H9 (cell line): ENCODE data around the gene TSPAN17. TPM values are rescaled to one million over a fixed set of nuclear protein-coding genes. Genes with fewer than 3 reads are reported as not detected.

Experiments
- DNase-seq: peaks from one replicate; pipeline ENCODE4 v3.0.0-alpha.2; 2017
- H2AFZ ChIP-seq: one replicate; pipeline ENCODE4 v1.6.1; 2013; ENCODE audit warnings: mild to moderate bottlenecking, low read length, control low read depth, moderate library complexity
- H2AK5ac ChIP-seq: 2 replicates; pipeline ENCODE4 v1.6.1; 2013; ENCODE audit warnings: low read length, control low read depth, mixed read lengths; ENCODE audit not compliant: insufficient read length
- H2BK120ac ChIP-seq: one replicate; pipeline ENCODE4 v1.6.1; 2013; ENCODE audit warnings: low read depth, mild to moderate bottlenecking, low read length, control low read depth, inconsistent platforms; ENCODE audit not compliant: poor library complexity, severe bottlenecking
- H2BK12ac ChIP-seq: 2 replicates; pipeline ENCODE4 v1.6.1; 2013; ENCODE audit warnings: low read length, control low read depth, mixed read lengths, low read depth; ENCODE audit not compliant: insufficient read length
- H2BK15ac ChIP-seq: 2 replicates; pipeline ENCODE4 v1.6.1; 2013; ENCODE audit warnings: low read depth, low read length, control low read depth
- H2BK20ac ChIP-seq: one replicate; pipeline ENCODE4 v1.6.1; 2013; ENCODE audit warnings: low read depth, mild to moderate bottlenecking, low read length, control low read depth, inconsistent platforms; ENCODE audit not compliant: poor library complexity, severe bottlenecking
- H2BK5ac ChIP-seq: 2 replicates; pipeline ENCODE4 v1.6.1; 2013; ENCODE audit warnings: low read length, control low read depth, mixed read lengths; ENCODE audit not compliant: insufficient read length
- H3K14ac ChIP-seq: 2 replicates; pipeline ENCODE4 v1.6.1; 2013; ENCODE audit warnings: low read length, control low read depth; ENCODE audit not compliant: insufficient read depth
- H3K18ac ChIP-seq: 2 replicates; pipeline ENCODE4 v1.6.1; 2013; ENCODE audit warnings: low read depth, mild to moderate bottlenecking, mixed read lengths, low read length, control low read depth; ENCODE audit not compliant: insufficient read length
- H3K23ac ChIP-seq: 2 replicates; pipeline ENCODE4 v1.6.1; 2013; ENCODE audit warnings: low read length, control low read depth, mixed read lengths, low read depth; ENCODE audit not compliant: insufficient read length
- H3K23me2 ChIP-seq: 2 replicates; pipeline ENCODE4 v1.6.1; 2013; ENCODE audit warnings: low read depth, mild to moderate bottlenecking, mixed read lengths, low read length, control low read depth; ENCODE audit not compliant: insufficient read length, poor library complexity, severe bottlenecking
- H3K27ac ChIP-seq: 2 replicates; pipeline ENCODE4 v1.5.1; 2013; ENCODE audit warnings: low read length, control low read depth, mixed read lengths, low read depth; ENCODE audit not compliant: insufficient read length
- H3K27me3 ChIP-seq: 2 replicates; pipeline ENCODE4 v1.6.1; 2013; ENCODE audit warnings: low read length, control low read depth, inconsistent platforms; ENCODE audit not compliant: insufficient read depth
- H3K4ac ChIP-seq: 2 replicates; pipeline ENCODE4 v1.6.1; 2013; ENCODE audit warnings: low read depth, mild to moderate bottlenecking, control low read depth, inconsistent platforms, low read length, moderate library complexity
- H3K4me1 ChIP-seq: 2 replicates; pipeline ENCODE4 v1.6.1; 2013; ENCODE audit warnings: low read length, control low read depth, inconsistent platforms; ENCODE audit not compliant: insufficient read depth
- H3K4me2 ChIP-seq: 2 replicates; pipeline ENCODE4 v1.6.1; 2013; ENCODE audit warnings: low read length, control low read depth, mixed read lengths; ENCODE audit not compliant: insufficient read length, insufficient read depth
- H3K56ac ChIP-seq: 2 replicates; pipeline ENCODE4 v1.6.1; 2013; ENCODE audit warnings: low read depth, mild to moderate bottlenecking, mixed read lengths, low read length, control low read depth; ENCODE audit not compliant: insufficient read length
- H3K79me1 ChIP-seq: 2 replicates; pipeline ENCODE4 v1.6.1; 2013; ENCODE audit warnings: low read depth, mild to moderate bottlenecking, moderate library complexity, low read length, control low read depth, inconsistent platforms; ENCODE audit not compliant: insufficient read depth, poor library complexity, severe bottlenecking
- H3K79me2 ChIP-seq: 2 replicates; pipeline ENCODE4 v1.6.1; 2013; ENCODE audit warnings: low read length, control low read depth, inconsistent platforms; ENCODE audit not compliant: insufficient read depth
- H3K9ac ChIP-seq: 2 replicates; pipeline ENCODE4 v1.6.1; 2013; ENCODE audit warnings: low read length, control low read depth, mixed read lengths; ENCODE audit not compliant: insufficient read length; ENCODE audit errors: extremely low read depth
- H3K9me3 ChIP-seq: one replicate; pipeline ENCODE4 v1.6.1; 2013; ENCODE audit warnings: low read depth, low read length, inconsistent platforms; ENCODE audit not compliant: control insufficient read depth
- H3T11ph ChIP-seq: one replicate; pipeline ENCODE4 v1.6.1; 2013; ENCODE audit warnings: mild to moderate bottlenecking, low read length, control low read depth, inconsistent platforms
- H4K20me1 ChIP-seq: one replicate; pipeline ENCODE4 v1.6.1; 2013; ENCODE audit not compliant: control insufficient read depth, insufficient read length, insufficient read depth
- H4K5ac ChIP-seq: 2 replicates; pipeline ENCODE4 v1.6.1; 2013; ENCODE audit warnings: low read depth, mild to moderate bottlenecking, mixed read lengths, low read length, control low read depth; ENCODE audit not compliant: insufficient read length
- H4K8ac ChIP-seq: replicated peaks from 2 replicates; pipeline ENCODE4 v1.6.1; 2013; ENCODE audit warnings: low read length, control low read depth, mixed read lengths, low read depth; ENCODE audit not compliant: insufficient read length
- H4K91ac ChIP-seq: 2 replicates; pipeline ENCODE4 v1.6.1; 2013; ENCODE audit warnings: low read depth, mild to moderate bottlenecking, moderate library complexity, mixed read lengths, low read length, control low read depth; ENCODE audit not compliant: insufficient read length
- H3K27ac Mint-ChIP-seq, 3 experiments: 2 replicates in 2 of 3; 3 replicates in 1 of 3; pipeline ENCODE4 v1.8.0; 2020 to 2021; ENCODE audit warnings: mixed read lengths in 3 of 3, mild to moderate bottlenecking in 1 of 3, moderate library complexity in 1 of 3
- H3K27me3 Mint-ChIP-seq: 2 replicates; pipeline ENCODE4 v1.8.0; 2021; ENCODE audit warnings: low read depth, mild to moderate bottlenecking, moderate library complexity, mixed read lengths
- H3K36me3 Mint-ChIP-seq, 3 experiments: 2 replicates in 2 of 3; 3 replicates in 1 of 3; pipeline ENCODE4 v1.8.0; 2020 to 2021; ENCODE audit warnings: low read depth in 3 of 3, mixed read lengths in 3 of 3; ENCODE audit not compliant: insufficient read depth in 1 of 3
- H3K4me1 Mint-ChIP-seq, 2 experiments: 2 replicates each; pipeline ENCODE4 v1.8.0; 2020; ENCODE audit warnings: mixed read lengths in 2 of 2
- H3K4me3 Mint-ChIP-seq, 2 experiments: 2 replicates in 1 of 2; 3 replicates in 1 of 2; pipeline ENCODE4 v1.8.0; 2020 to 2021; ENCODE audit warnings: mild to moderate bottlenecking in 2 of 2, mixed read lengths in 2 of 2, moderate library complexity in 1 of 2
- H3K9me3 Mint-ChIP-seq, 2 experiments: 2 replicates in 1 of 2; 3 replicates in 1 of 2; pipeline ENCODE4 v1.8.0; 2020; ENCODE audit warnings: mild to moderate bottlenecking in 2 of 2, mixed read lengths in 2 of 2, moderate library complexity in 1 of 2
- WGBS: extraction: QIAGEN DNeasy Blood & Tissue Kit; methylation state at CpG from one replicate; pipeline ENCODE4 v1.1.7; 2013; ENCODE audit warnings: missing lambda C conversion rate, low lambda C conversion rate, mixed read lengths; ENCODE audit not compliant: insufficient read length; ENCODE audit errors: extremely low coverage; 5-methylcytosine and 5-hydroxymethylcytosine counted together
- total RNA-seq: library from RNA; stranded (reverse); gene quantifications from 2 replicates; pipeline ENCODE4 v1.2.1, GENCODE V29; 2021
- TF ChIP-seq, protein P1 (sequence below): fragments of 200-600 bp; sonication (generic); conservative IDR thresholded peaks from 3 replicates; pipeline ENCODE4 v1.8.0; 2021; ENCODE audit warnings: antibody characterized with exemption, mild to moderate bottlenecking

Gene TSPAN17
- total RNA-seq, 1 experiment from 2014 or later: 46.8 TPM

DNA sequence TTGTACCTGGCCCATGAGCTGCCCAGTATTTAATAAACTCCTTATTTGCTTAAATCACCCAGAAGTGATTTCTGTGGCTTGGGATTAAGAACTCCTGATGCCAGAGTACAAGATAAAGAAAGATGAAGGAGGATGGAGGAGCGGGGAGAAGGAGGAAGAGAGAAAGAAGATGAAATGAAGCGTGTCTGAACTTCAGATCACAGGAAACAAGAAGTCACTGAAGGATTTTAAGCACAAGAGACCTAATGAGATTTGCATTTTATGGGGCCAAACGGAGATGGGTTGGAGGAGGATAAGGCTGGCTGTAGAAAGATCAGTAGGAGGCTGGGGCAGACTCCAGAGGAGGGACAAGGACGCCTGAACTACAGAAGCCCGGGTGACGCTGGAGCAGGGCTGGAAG lies 13.7 kb upstream of the TSPAN17 start:
- H2BK5ac ChIP-seq: no peak overlapping the region
- H3K79me2 ChIP-seq: no peaks in the 10 kb centered on the region
- peaks cover 8% of the 10 kb centered on the region for H3K23me2 ChIP-seq
- H2BK12ac ChIP-seq: no peak overlapping the region
- Mint-ChIP-seq H3K4me1 (peaks cover 42 to 56% of the 10 kb centered on the region in 2 experiments), H3K36me3 (peaks cover 0 to 6% (median 2%) of the 10 kb centered on the region in 3 experiments; a peak in 4 of 7 replicates), H3K4me3 (no peak overlapping the region), H3K27ac (no peak overlapping the region), H3K27me3 (peaks cover 72% of the 10 kb centered on the region), H3K9me3 (peaks cover 0 to 10% of the 10 kb centered on the region in 2 experiments; a peak in 3 of 5 replicates)
- no peak overlapping the region for H3K4me2 ChIP-seq
- H2AFZ ChIP-seq: no peak overlapping the region
- no peak overlapping the region for H3K18ac ChIP-seq
- no peak overlapping the region for H3K23ac ChIP-seq
- no peak overlapping the region for H4K8ac ChIP-seq
- TF ChIP-seq, protein P1, sequence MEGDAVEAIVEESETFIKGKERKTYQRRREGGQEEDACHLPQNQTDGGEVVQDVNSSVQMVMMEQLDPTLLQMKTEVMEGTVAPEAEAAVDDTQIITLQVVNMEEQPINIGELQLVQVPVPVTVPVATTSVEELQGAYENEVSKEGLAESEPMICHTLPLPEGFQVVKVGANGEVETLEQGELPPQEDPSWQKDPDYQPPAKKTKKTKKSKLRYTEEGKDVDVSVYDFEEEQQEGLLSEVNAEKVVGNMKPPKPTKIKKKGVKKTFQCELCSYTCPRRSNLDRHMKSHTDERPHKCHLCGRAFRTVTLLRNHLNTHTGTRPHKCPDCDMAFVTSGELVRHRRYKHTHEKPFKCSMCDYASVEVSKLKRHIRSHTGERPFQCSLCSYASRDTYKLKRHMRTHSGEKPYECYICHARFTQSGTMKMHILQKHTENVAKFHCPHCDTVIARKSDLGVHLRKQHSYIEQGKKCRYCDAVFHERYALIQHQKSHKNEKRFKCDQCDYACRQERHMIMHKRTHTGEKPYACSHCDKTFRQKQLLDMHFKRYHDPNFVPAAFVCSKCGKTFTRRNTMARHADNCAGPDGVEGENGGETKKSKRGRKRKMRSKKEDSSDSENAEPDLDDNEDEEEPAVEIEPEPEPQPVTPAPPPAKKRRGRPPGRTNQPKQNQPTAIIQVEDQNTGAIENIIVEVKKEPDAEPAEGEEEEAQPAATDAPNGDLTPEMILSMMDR: no peak
- H3K27me3 ChIP-seq: peaks cover 6% of the 10 kb centered on the region; the same call in 1 of the 2 replicates
- H4K5ac ChIP-seq: no peak overlapping the region
- no peak overlapping the region for H3K9ac ChIP-seq
- no peaks in the 10 kb centered on the region for H4K20me1 ChIP-seq
- H3K14ac ChIP-seq: no peak overlapping the region
- no peak overlapping the region for H4K91ac ChIP-seq
- WGBS: no CpG with 5 or more reads among the region's 6 CpGs
- H3K9me3 ChIP-seq: no peaks in the 10 kb centered on the region
- H3K56ac ChIP-seq: no peak overlapping the region
- no peak overlapping the region for H3K27ac ChIP-seq
- no peak overlapping the region for H2BK15ac ChIP-seq
- H2AK5ac ChIP-seq: no peak overlapping the region
- no peak overlapping the region for H3K4ac ChIP-seq
- no peak overlapping the region for H2BK20ac ChIP-seq
- no peaks in the 10 kb centered on the region for H3K79me1 ChIP-seq
- no peaks in the 10 kb centered on the region; the same call in 1 of the 2 replicates for H3K4me1 ChIP-seq
- no peak for DNase-seq
- no peak overlapping the region for H2BK120ac ChIP-seq
- no peak overlapping the region for H3T11ph ChIP-seq
